ENCODE data around the gene HSD11B1L. TPM values are rescaled to one million over a fixed set of nuclear protein-coding genes. Genes with fewer than 3 reads are reported as not detected.

The HSD11B1L gene
- total and polyA plus RNA-seq, 2 donors (not counting 1 experiment from before 2014, with no cell fraction given) = 1.8 to 4.6 TPM

DNA sequence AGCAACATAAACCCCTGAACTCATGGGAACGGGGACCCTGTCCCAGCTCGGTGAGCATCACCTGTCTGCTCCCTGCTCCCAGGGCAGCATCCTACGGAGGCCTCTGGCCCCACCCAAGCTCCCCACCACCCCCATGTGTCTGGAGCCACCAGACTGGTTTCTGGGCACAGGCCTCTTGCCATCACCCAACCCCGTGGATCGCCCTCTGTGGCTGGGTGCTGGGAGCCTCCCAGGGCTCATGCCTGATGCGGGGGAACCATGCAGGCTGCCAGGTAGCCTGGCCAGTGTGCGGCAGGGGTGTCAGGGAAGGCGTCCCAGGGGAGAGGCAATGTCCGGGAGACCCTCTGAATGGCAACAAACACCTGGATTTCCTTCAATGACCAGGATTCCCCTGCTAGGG, 3.2 kb upstream of the HSD11B1L start:
- H3K4me3 ChIP-seq (ENCODE audit: control extremely low read depth in 1 of 5, extremely low read depth in 1 of 5, insufficient read depth in 1 of 5, low read depth in 2 of 5, low read length in 4 of 5) = no peak overlapping the region
- intact Hi-C loops (cut with micrococcal nuclease) = no loop called here
- no peaks in the 10 kb centered on the region for H4K20me1 ChIP-seq (ENCODE audit: control insufficient read depth, insufficient read depth, low read length, poor library complexity, severe bottlenecking)
- no peaks in the 10 kb centered on the region for H3K27me3 ChIP-seq (replicated peaks in 1 of 4; ENCODE audit: control extremely low read depth in 1 of 4, control insufficient read depth in 3 of 4, insufficient read depth in 4 of 4, low read length in 3 of 4)
- H3K36me3 ChIP-seq (replicated peaks in 1 of 2; ENCODE audit: control extremely low read depth in 1 of 2, control insufficient read depth in 1 of 2, extremely low read depth in 1 of 2, insufficient read depth in 2 of 2, low read length in 1 of 2) = no peaks in the 10 kb centered on the region
- H3K27ac ChIP-seq (ENCODE audit: low read length in 2 of 2) = no peak overlapping the region
- ATAC-seq (ENCODE audit: low read depth) (no peak), DNase-seq (peak; percentile 23)
- Mint-ChIP-seq H3K4me1 (peaks cover 25% of the 10 kb centered on the region), H3K9me3 (ENCODE audit: insufficient read depth) (no peaks in the 10 kb centered on the region), H3K4me3 (no peak overlapping the region), H3K27me3 (no peaks in the 10 kb centered on the region), H3K27ac (peak overlapping the region; percentile 50)
- POLR2A ChIA-PET = no interaction called here
- H3K9me3 ChIP-seq (ENCODE audit: control extremely low read depth in 1 of 3, control insufficient read depth in 2 of 3, insufficient read depth in 1 of 3, low read length in 2 of 3) = peaks cover 0 to 3% (median 0%) of the 10 kb centered on the region in 3 donors
- H2AFZ ChIP-seq (ENCODE audit: insufficient read depth, low read depth, low read length, poor library complexity, severe bottlenecking) = no peak overlapping the region
- H3K4me1 ChIP-seq (ENCODE audit: control insufficient read depth in 2 of 2, insufficient read depth in 2 of 2, low read length in 2 of 2) = peaks cover 14 to 17% of the 10 kb centered on the region in 2 donors
- peaks cover 12% of the 10 kb centered on the region for H3K79me2 ChIP-seq (ENCODE audit: control insufficient read depth, insufficient read depth, low read length)
- H3K4me2 ChIP-seq (replicated peaks; ENCODE audit: low read depth, low read length, poor library complexity, severe bottlenecking) = no peak overlapping the region
- 100% methylated on average over 9 of the region's 9 CpGs for WGBS (ENCODE audit: insufficient coverage)
- CTCF ChIA-PET = no interaction called here
- no peak for TF ChIP-seq EZH2 (IDR thresholded peaks at IDR 0.05; ENCODE audit: borderline replicate concordance, insufficient read depth, low read depth, low read length, poor library complexity, severe bottlenecking)
- TF ChIP-seq, protein P1, sequence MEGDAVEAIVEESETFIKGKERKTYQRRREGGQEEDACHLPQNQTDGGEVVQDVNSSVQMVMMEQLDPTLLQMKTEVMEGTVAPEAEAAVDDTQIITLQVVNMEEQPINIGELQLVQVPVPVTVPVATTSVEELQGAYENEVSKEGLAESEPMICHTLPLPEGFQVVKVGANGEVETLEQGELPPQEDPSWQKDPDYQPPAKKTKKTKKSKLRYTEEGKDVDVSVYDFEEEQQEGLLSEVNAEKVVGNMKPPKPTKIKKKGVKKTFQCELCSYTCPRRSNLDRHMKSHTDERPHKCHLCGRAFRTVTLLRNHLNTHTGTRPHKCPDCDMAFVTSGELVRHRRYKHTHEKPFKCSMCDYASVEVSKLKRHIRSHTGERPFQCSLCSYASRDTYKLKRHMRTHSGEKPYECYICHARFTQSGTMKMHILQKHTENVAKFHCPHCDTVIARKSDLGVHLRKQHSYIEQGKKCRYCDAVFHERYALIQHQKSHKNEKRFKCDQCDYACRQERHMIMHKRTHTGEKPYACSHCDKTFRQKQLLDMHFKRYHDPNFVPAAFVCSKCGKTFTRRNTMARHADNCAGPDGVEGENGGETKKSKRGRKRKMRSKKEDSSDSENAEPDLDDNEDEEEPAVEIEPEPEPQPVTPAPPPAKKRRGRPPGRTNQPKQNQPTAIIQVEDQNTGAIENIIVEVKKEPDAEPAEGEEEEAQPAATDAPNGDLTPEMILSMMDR (IDR thresholded peaks at IDR 0.05) = no peak
- no peak overlapping the region for H3K9ac ChIP-seq (ENCODE audit: low read length)

DNA sequence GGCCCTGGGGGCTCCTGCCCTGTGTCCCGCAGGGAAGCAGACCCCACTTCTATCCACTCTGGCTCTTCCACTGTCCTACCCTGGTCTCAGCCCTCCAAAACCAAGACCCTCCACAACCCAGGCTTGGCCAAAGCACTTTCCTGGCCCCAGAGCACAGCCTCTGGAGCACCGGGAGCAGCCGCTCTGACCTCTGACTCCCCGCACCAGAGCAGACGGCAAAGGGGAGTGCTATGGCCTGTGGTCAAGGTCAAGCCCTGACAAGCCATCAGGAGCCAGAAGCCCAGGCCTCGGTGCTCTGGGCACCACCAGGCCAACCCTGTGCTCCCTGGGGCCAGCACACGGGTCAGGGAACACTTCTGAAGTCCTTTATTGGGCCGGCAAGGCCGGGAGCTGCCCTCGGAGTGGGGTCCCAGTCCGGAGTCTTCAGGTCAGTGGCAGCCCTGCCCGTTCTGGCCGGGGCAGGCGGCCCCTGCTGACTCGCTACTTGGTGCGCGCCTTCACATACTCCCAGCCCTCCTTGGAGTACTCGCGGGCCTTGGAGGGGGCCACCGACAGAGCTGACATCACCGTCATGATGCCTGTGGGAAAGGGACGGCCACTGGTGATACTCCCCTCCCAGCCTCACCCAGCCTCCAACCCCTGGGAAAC, 2.6 kb upstream of the HSD11B1L start:
- no peak overlapping the region for H3K4me3 ChIP-seq (ENCODE audit: control extremely low read depth in 1 of 5, extremely low read depth in 1 of 5, insufficient read depth in 1 of 5, low read depth in 2 of 5, low read length in 4 of 5)
- CTCF ChIA-PET = no interaction called here
- peaks cover 12% of the 10 kb centered on the region for H3K79me2 ChIP-seq (ENCODE audit: control insufficient read depth, insufficient read depth, low read length)
- Mint-ChIP-seq H3K4me1 (peaks cover 25% of the 10 kb centered on the region), H3K27ac (no peak overlapping the region), H3K27me3 (no peaks in the 10 kb centered on the region), H3K9me3 (ENCODE audit: insufficient read depth) (no peaks in the 10 kb centered on the region), H3K4me3 (peak overlapping the region; percentile 13)
- no peaks in the 10 kb centered on the region for H3K36me3 ChIP-seq (replicated peaks in 1 of 2; ENCODE audit: control extremely low read depth in 1 of 2, control insufficient read depth in 1 of 2, extremely low read depth in 1 of 2, insufficient read depth in 2 of 2, low read length in 1 of 2)
- intact Hi-C loops (cut with micrococcal nuclease) = no loop called here
- no peak overlapping the region for H2AFZ ChIP-seq (ENCODE audit: insufficient read depth, low read depth, low read length, poor library complexity, severe bottlenecking)
- TF ChIP-seq, protein P1 (IDR thresholded peaks at IDR 0.05) = no peak
- TF ChIP-seq EZH2 (IDR thresholded peaks at IDR 0.05; ENCODE audit: borderline replicate concordance, insufficient read depth, low read depth, low read length, poor library complexity, severe bottlenecking) = no peak
- DNase-seq = peak; percentile 29
- no peak overlapping the region for H3K4me2 ChIP-seq (replicated peaks; ENCODE audit: low read depth, low read length, poor library complexity, severe bottlenecking)
- POLR2A ChIA-PET = no interaction called here
- H3K27ac ChIP-seq (ENCODE audit: low read length in 2 of 2) = no peak overlapping the region
- ATAC-seq (ENCODE audit: low read depth) = no peak
- H3K9me3 ChIP-seq (ENCODE audit: control extremely low read depth in 1 of 3, control insufficient read depth in 2 of 3, insufficient read depth in 1 of 3, low read length in 2 of 3) = peaks cover 0 to 3% (median 0%) of the 10 kb centered on the region in 3 donors
- H3K27me3 ChIP-seq (replicated peaks in 1 of 4; ENCODE audit: control extremely low read depth in 1 of 4, control insufficient read depth in 3 of 4, insufficient read depth in 4 of 4, low read length in 3 of 4) = no peaks in the 10 kb centered on the region
- peaks cover 14 to 17% of the 10 kb centered on the region in 2 donors for H3K4me1 ChIP-seq (ENCODE audit: control insufficient read depth in 2 of 2, insufficient read depth in 2 of 2, low read length in 2 of 2)
- no peaks in the 10 kb centered on the region for H4K20me1 ChIP-seq (ENCODE audit: control insufficient read depth, insufficient read depth, low read length, poor library complexity, severe bottlenecking)
- 97% methylated on average over 20 of the region's 22 CpGs for WGBS (ENCODE audit: insufficient coverage)
- H3K9ac ChIP-seq (ENCODE audit: low read length) = no peak overlapping the region
